Cortex of kidney (tissue), 1 donor: ENCODE results near the gene NUP93.

Experiments
- DNase-seq: peaks from one replicate; lab custom pipeline; 2025; lab: John Stamatoyannopoulos, UW

The NUP93 gene

GRCh38 chr16:56729735-56730662 lies at the start of gene NUP93:
Gene NUP93 (plus strand): TSS chr16:56730129. CDS start chr16:56748248, 18,119 bp downstream.
- DNase-seq = no peak

GRCh38 chr16:56681939-56682702 lies 47.8 kb upstream of the NUP93 start, which contains the start of gene MT1X:
Gene MT1X (plus strand): TSS chr16:56682470. CDS start chr16:56682541, 71 bp downstream.
- peak; percentile 49 for DNase-seq

GRCh38 chr16:56682703-56683397 lies 47.1 kb upstream of the NUP93 start:
- DNase-seq = no peak

GRCh38 chr16:56683424-56684172 lies 46.3 kb upstream of the NUP93 start:
- DNase-seq = no peak

GRCh38 chr16:56684256-56684925 lies 45.5 kb upstream of the NUP93 start:
- no peak for DNase-seq

- no peak for DNase-seq
These were observed 44.9 kb upstream of the NUP93 start for GRCh38 chr16:56684926-56685590.

- no peak for DNase-seq
These were observed 43.2 kb upstream of the NUP93 start for GRCh38 chr16:56686758-56687157.

- no peak for DNase-seq
These were observed 41.2 kb upstream of the NUP93 start for GRCh38 chr16:56688762-56689161.

- no peak for DNase-seq
These were observed 40.8 kb upstream of the NUP93 start for GRCh38 chr16:56689171-56689570.

- no peak for DNase-seq
These were observed 39.4 kb upstream of the NUP93 start for GRCh38 chr16:56690420-56691122.

- no peak for DNase-seq
These were observed 38.0 kb upstream of the NUP93 start for GRCh38 chr16:56691885-56692284.

- no peak for DNase-seq
These were observed 34.7 kb upstream of the NUP93 start for GRCh38 chr16:56695246-56695645.

- no peak for DNase-seq
These were observed 32.3 kb upstream of the NUP93 start for GRCh38 chr16:56697456-56698155.

GRCh38 chr16:56700195-56700594 lies 29.7 kb upstream of the NUP93 start:
- DNase-seq = no peak

- DNase-seq = no peak
These were observed 29.3 kb upstream of the NUP93 start for GRCh38 chr16:56700631-56701030.

GRCh38 chr16:56701534-56701933 lies 28.4 kb upstream of the NUP93 start:
- DNase-seq = no peak

GRCh38 chr16:56702836-56703235 lies 27.1 kb upstream of the NUP93 start:
- no peak for DNase-seq

GRCh38 chr16:56708525-56709442 lies 21.1 kb upstream of the NUP93 start:
- no peak for DNase-seq
